GM19372 (cell line): Measurements from ENCODE around the gene PLCB4.
"Not testable (repeated sequence)": the region's sequence is repeated elsewhere in the genome, so short reads cannot be mapped to it uniquely, and the experiment has no call there.

Source experiments
- ATAC-seq: cut with Tn5 transposase; IDR thresholded peaks from one replicate; pipeline ENCODE4 v1.9.1; 2021; ENCODE audit warnings: mild to moderate bottlenecking, low read depth, moderate library complexity; ENCODE audit not compliant: unreplicated experiment

Gene PLCB4

DNA sequence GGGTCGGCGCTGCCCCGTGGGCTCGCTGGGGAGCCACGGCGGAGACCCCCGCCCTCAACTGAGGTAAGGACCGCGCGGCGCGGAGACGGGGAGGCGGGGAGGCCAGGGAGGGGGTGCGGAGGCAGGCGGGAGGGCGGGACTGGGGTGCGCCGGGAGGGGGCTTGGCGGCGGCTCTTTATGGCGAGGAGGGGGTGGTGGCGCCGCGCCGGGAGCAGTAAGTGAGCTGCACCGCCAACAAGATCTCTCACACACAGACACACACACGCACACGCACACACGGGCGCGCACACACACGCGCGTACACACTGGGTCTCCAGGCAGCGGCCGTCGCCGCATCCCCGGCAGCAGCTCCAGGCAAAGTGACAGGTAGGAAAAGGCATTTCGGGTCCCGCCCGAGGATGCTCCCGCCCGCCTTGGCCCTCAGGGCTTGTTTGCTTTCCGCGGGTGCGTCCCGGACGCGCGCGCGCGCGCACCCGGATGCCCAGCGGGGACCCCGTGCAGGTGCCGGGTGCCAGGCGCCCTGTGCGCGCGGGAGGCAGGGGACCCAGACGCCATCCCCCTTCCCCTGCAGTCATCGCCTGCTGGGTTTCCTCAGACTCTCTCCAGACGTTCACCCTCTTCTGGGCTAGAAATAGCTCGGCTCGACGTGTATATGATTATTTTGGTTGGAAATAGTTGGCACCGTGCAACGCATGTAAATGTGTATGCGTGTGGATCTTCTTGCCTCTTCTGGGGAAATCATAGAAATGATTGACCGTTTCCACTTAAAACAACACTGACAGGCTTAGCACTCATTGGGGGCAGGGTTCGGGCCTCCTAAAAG, at the start of gene PLCB4:
PLCB4 (plus strand) TSS at position 247 of the 823 bp plus-strand sequence. CDS start 238,728 bp downstream, outside the sequence.
- no peak for ATAC-seq

DNA sequence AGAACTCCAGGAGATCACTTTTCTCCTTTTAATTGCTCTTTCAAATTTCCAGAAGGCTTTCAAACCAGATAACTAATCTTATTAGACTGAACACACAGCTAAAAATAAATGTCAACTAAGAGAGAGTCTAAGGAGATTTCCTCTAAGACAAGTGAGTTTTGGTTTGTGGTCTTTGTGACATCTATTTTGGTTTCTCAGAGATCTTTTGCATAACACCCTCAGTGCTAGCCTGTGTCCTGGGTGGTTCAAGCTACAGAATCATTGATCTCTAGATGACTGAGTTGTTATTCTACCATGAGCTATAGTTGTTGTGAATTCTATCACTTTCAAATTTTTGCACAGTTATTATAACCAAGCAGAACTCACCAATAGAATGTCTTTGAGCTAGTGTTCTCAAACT, 49.1 kb upstream of the PLCB4 start:
- no peak for ATAC-seq

DNA sequence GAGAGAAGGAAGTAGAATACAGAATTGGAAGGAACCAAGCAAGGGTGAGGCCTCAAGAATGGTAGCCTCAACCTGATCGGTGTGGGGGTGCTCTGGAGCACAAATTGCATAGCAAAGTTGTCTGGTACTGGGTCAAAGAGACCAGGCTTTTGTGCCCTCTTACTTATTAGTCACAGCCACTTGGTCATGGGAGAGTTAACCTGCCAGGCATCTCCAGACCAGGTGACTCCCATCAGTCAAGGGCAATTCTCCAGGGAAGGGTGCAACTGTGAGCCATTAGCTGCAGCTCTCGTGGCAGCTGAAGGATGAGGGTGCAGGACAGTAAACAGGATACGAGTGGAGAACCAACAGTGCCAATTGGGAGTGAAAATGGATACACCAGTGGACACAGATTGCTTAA, 47.7 kb upstream of the PLCB4 start:
- ATAC-seq = no peak

DNA sequence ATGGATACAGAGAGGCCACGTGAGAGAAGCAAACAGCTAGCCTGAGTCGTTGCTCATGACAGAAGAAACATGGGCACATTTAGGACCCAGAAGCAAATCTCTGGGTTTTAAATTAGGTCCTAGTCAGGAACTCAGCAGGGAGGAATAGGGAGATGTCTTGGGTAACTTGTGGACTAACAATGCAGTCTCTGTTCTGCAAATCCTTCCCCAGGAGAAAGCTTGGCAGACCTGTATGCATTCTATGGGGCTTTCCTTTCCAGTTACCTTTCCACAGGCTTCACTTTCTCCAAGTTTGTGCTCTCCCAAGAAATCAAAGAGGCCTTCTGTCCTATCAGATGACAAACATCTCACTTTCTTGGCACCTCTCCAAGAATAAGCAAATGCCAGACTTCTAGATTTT, 47.2 kb upstream of the PLCB4 start:
- ATAC-seq = no peak

DNA sequence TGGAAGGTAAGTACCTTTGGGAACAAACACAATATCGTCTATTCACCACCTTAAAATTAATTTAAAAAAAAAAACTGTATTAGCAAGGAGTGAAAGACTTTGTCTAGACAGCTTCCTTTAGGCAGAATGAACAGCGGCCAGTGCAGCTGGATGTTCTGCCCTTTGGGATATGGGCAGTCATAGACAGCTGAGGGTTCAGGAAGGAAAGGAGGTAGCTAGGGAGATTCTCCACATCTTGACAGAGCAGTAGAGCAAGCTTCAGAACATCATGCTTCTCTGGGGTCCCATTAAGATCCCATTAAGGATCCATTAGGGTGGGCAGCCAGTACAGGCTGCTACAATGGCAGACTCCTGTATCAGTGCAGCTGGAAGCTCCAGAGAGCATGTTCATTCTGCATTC, 46.5 kb upstream of the PLCB4 start:
- ATAC-seq = no peak

DNA sequence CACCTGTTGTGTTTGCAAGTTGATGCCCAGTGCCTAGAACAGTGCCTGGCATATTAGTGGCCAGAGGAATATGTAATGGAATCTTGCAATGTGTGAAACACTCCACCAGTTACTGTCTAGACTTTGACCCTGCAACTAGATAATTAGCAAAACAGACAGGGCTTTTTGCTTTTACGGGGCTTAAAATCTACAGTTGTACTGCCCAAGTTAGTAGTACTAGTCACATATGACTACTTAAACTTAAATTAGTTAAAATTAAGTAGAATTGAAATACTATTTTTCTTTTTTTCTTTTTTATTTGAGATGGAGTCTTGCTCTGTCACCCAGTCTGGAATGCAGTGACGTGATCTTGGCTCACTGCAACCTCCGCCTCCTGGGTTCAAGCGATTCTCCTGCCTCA, 44.3 kb upstream of the PLCB4 start:
- ATAC-seq = no peak

DNA sequence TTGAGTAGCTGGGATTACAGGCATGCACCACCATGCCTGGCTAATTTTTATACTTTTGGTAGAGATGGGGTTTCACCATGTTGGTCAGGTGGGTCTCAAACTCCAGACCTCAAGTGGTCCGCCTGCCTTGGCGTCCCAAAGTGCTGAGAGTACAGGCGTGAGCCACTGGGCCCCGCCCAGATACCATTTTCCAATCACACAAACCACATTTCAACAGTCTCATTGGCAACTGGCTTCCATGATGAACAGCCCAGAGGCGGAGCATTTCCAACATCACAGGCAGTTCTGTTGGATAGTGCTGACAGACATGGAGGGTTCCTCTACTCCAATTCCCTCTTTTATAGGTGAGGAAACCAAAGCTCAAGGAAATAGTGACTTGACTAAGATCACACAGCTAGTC, 43.9 kb upstream of the PLCB4 start:
- ATAC-seq = no peak

DNA sequence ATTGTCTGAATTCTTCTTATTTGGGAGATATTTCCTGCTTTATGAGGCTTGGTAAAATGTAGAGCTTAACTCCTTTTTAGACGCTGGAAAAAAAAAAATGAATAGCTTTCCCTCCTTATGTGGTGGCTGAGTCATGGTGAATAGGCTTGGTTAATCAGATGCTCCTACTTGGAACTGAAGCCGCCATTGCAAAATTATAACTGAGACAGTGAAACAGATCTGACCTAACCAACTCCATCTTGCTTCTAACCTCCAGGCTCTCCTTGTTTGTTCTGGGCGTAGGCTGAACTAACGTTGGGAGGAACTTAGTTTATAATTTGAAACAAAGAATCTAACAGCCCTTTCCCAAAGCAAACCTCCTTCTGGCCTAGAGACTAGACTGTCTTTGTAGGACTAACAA, 43.2 kb upstream of the PLCB4 start:
- no peak for ATAC-seq

DNA sequence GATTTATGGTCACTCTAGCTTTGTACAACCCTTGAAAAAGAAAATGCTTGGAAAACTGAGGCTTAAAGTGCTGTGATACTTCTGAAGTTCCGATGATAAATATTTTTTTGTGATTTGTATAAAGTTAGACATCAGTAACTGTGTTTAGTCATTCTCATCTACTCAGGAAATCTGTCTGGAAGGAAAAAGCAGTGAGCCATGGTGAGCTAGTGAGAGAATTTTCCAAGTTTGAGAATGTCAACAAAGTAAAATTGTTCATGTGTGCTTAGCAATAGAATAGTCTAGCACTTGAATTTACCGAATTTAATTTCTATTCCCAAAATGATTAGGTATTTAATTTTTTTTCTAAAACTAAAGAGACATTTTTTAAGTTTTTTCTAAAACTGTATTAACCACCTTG, 41.3 kb upstream of the PLCB4 start:
- ATAC-seq = no peak

DNA sequence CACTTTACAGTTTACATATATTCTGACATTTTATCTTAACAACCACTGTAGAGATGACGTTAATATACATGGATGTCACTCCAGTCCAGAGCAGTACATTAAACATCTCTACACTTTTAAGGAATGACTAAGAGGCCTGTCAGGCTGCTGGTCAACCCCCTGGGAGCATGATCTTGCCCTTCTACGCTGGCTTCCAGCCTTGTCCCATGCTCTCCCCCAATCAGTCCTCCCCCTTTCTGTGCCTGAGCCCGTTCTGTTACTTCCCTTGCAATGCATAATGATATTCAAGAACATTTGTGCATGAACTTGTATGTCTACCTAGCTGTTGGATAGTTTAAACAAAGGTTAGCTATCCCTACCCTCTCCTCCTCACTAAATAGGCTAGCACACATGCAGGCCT, 40.5 kb upstream of the PLCB4 start:
- ATAC-seq = no peak

DNA sequence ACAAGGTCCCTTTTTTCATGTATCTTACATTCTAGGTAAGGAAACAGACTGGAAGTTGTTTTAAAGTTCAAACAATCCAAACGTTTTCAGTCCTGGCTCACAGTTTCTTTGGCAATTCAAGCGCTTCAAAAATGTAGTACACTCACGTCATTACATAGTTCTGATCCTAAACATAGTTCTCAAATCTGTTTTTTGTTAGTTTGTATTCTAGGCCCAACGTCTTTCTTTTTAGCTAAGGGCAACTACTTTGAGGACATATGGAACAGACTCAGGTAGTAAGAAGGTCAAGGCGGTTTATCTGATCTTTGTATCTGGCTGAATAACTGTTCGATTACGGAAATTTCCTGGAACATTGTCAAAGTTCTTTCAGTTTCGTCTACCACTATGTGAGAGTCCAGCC, 36.9 kb upstream of the PLCB4 start:
- ATAC-seq = no peak

DNA sequence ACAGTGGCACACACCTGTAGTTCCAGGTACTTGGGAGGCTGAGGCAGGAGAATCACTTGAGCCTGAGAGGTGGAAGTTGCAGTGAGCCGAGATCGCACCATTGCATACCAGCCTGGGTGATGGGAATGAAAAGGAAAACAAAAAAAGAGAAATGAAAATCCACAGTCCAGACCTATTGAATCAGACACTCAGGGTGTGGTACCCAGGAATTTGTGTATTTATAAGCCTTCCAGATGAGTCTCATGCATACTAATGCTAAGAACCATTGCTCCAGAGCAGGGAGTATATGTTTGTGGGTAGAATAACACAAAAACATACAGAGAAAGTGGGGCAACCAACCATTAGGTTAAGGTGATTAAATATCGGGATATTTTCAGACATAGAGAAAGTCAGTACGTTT, 36.1 kb upstream of the PLCB4 start:
- no peak for ATAC-seq

DNA sequence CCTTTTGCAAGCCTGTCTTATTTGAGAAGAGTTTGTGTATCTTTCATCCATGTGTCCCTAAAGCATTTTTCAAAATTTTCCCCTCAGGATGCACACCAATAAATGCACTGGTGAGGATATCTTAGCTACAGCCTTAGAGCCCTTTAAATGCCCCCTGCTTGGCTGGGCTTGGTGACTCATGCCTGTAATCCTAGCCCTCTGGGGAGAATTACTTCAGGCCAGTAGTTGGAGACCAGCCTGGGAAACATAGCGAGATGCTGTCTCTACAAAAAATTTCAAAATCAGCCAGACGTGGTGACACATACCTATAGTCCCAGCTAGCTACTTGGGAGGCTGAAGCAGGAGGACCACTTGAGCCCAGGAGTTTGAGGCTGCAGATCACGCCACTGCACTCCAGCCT, 33.8 kb upstream of the PLCB4 start:
- no peak for ATAC-seq

DNA sequence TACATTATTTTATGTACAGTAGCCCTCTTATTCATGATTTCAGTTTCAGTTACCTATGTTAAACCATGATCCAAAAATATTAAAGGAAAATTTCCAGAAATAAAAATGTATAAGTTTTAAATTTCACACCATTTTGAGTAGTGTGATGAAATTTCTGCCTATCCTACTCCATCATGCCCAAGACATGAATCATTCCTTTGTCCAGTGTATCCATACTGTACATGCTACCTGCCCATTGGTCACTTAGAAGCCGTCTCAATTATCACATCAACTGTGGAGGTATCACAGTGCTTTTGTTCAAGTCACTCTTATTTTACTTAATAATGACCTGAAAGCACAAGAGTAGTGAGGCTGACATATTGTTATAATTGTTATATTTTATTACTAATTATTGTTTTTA, 32.3 kb upstream of the PLCB4 start:
- no peak for ATAC-seq

DNA sequence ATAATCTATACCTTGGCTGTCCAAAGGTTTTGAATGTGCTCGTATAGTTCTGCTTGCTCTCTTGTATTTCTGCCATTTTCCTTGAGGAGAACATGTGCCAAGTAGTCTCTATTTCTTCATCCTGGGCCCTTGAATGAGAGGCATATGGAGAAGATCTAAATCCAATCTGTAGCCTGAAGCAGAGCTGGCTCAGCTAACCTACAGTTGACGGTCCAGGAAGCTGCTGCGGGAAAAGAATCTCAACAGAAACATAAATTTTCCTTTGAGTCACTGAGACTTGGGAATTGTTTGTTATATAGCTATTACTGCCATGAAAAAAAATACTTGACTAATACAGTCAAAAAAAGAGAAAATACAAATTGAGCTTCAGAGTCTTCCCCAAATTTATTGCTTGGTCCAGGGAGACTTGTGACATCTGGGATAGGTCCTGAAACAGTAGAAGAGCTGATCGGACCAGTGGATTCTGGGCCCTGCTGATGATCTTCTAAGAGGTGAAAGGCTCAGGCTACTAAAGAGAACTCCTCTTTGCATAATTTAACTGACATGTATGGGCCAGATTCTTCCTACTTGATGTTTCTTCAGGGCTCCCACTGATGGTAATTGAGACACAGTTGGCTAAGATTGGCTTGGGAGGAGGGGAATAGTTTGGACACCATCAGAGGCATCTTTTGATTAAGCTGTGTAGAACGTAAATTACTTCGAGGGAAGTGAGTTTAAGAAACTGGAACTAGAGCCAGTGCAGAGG, 29.9 kb upstream of the PLCB4 start:
- ATAC-seq = no peak

DNA sequence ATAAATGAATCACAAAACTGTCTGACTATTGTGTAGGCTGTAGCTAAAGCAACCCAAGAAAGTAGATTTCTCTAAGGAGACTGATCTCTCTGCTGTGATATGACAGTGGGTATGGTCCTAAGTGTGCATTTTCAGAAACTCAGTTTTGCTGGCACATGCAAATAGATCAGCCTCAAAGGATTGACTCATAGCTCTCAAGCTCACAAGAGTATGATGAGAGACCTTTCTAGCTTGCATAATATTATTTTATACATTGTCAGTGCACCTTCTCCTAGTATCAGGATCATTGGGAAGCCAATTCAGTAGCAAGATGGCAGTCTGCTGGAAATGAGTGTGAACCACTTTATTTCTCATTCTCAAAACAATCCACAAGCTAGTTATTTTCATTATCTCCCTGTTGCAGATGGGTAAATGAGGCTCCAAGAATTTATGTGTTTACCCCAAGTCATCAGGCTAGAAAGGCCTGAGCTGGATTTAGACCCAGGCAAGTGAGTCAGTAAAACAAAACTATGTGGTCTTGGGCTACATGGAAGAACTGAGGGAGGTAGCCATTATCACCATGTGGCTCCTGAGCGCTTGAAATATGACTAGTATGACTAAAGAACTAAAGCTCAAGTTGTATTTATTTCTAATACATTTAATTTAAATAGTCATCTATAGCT, 27.9 kb upstream of the PLCB4 start:
- no peak for ATAC-seq

DNA sequence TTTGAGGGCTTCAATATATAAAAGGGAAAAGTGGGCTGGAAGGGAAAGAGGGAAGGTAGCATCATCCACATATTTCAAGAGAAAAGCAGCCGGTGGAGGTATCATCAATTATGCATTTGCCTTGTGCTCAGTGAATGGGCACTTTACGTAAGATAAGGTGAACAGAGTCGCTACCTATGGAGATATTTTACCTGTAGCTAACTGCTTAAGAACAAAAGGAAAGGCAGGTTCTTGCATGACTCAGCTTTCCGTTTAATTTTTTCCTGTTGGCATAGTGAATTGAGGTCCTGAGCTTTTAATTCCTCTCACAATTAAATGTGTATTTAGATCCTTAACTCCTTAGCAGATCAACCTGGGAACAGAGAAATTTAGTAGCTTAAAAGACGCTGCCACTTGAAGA, 25.5 kb upstream of the PLCB4 start:
- no peak for ATAC-seq

DNA sequence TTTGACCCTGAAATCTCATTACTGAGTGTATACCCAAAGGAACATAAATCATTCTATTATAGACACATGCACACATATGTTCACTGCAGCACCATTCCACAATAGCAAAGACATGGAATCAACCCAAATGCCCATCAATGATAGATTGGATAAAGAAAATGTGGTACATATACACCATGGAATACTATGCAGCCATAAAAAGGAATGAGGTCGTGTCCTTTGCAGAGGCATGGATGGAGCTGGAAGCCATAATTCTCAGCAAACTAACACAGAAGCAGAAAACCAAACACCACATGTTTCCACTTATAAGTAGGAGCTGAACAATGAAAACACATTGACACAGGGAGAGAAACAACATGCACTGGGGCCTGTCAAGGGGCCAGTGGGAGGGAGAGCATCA, 21.0 kb upstream of the PLCB4 start:
- not testable (repeated sequence) for ATAC-seq

DNA sequence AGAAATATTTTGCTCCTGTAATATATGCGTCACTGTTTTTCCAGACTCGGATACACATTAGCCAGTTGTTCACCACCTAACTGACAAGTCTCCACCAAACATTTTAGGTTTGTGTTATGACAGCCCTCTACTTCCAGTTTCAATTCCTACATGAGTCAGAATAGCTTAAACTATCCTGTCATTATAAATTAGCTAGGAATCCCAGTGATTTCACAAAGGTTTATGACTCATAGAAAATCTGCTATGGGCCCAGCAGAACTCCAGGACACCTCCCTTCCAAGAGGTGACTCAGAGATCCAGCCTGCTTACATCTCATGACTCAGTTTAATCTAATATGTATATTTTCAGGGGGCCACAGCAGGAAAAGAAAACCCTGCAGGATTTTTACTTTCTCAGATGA, 17.4 kb upstream of the PLCB4 start:
- no peak for ATAC-seq

DNA sequence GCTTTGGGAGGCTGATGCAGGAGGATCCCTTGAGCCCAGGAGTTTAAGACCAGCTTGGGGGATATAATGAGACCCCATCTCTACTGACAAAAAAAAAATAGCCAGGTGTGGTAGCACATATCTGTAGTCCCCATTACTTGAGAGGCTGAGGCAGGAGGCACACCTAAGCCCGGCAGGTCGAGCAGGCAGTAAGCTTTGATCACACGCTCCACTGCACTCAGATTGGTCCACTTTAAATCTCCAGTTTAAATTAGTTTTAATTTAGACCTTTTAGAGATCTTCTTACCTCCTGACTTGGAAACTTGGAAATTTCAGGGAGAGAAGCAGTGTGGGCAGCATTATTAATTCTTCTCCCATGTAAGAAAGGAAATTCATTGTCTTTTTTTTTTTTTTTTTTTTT, 16.8 kb upstream of the PLCB4 start:
- ATAC-seq = no peak

DNA sequence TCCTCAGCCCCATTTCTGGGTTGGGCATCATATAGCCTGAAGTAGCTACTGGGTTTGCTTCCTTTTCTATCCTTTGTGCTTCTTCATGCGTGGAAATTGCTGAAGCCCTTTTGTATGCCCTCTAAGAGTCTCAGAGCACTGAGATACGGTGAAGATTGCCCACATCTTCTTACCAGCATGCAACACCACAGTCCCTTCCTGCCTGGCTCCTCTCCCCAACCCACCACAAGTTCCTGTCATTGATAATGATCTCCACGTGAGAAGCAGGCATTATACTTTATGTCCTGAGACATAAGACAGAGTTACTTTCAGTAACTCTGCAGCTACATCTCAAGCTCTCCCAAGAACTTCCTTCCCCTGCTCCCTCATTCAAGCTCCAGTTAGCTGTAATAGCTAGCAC, 15.8 kb upstream of the PLCB4 start:
- no peak for ATAC-seq

DNA sequence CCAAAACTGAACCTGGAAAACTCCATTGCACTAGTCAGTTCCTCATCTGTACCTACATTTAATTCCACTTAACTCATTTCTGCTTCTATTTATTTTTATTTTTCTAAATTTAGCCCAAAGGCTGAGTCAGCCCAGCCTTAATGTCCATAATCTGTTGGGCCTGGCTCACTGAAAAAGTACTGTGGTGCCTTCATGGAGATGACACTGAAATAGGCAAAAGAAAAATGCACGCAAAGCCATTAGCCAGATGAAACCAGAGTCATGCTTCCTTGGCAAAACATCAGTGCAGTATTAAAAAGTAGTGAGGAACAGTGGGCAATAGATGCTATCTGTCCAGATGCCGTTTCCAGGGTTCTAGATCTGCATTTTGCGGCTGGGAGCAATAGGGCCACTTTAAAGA, 14.7 kb upstream of the PLCB4 start:
- no peak for ATAC-seq
